WTC11 (cell line): ENCODE data around the gene MCM7. TPM values are rescaled to one million over a fixed set of nuclear protein-coding genes. Genes with fewer than 3 reads are reported as not detected.

Source experiments
- CBFB ChIP-seq: sonication (generic); formaldehyde crosslinking; IDR thresholded peaks from 2 replicates; pipeline ENCODE4 v1.8.1; 2022; ENCODE audit warnings: mild to moderate bottlenecking, low read depth, missing genetic modification reagents
- GABPB1 ChIP-seq: sonication (generic); formaldehyde crosslinking; IDR thresholded peaks from 2 replicates; pipeline ENCODE4 v1.8.1; 2023; ENCODE audit warnings: mild to moderate bottlenecking, missing genetic modification reagents
- MYBL2 ChIP-seq: sonication (generic); formaldehyde crosslinking; IDR thresholded peaks from 2 replicates; pipeline ENCODE4 v1.8.1; 2023; ENCODE audit warnings: mild to moderate bottlenecking, moderate library complexity, missing genetic modification reagents
- NFATC4 ChIP-seq: fragments of 250-450 bp; sonication (Bioruptor Pico); IDR thresholded peaks from 2 replicates; pipeline ENCODE4 v1.9.0; 2021; ENCODE audit warnings: mild to moderate bottlenecking
- NFE2L1 ChIP-seq: sonication (generic); formaldehyde crosslinking; IDR thresholded peaks from 2 replicates; pipeline ENCODE4 v1.8.1; 2023; ENCODE audit warnings: missing genetic modification reagents
- SP1 ChIP-seq: sonication (generic); formaldehyde crosslinking; conservative IDR thresholded peaks from 2 replicates; pipeline ENCODE4 v1.8.1; 2022; ENCODE audit warnings: missing genetic modification reagents
- ZNF219 ChIP-seq: sonication (generic); formaldehyde crosslinking; IDR thresholded peaks from 2 replicates; pipeline ENCODE4 v1.8.0; 2023; ENCODE audit warnings: missing genetic modification reagents, mild to moderate bottlenecking, borderline replicate concordance
- ZNF317 ChIP-seq: sonication (generic); formaldehyde crosslinking; IDR thresholded peaks from 2 replicates; pipeline ENCODE4 v1.8.1; 2023; ENCODE audit warnings: low read depth, mild to moderate bottlenecking, moderate library complexity, missing genetic modification reagents, borderline replicate concordance
- total RNA-seq: library from RNA; stranded (reverse); gene quantifications from 3 replicates; pipeline ENCODE4 v1.2.3, GENCODE V29; 2021
- TF ChIP-seq, protein P1 (sequence below): sonication (generic); formaldehyde crosslinking; IDR thresholded peaks from 2 replicates; pipeline ENCODE4 v1.8.0; 2022; ENCODE audit warnings: mild to moderate bottlenecking, missing genetic modification reagents
- TF ChIP-seq, protein P2 (sequence below): sonication (generic); formaldehyde crosslinking; IDR thresholded peaks from 2 replicates; pipeline ENCODE4 v1.8.1; 2023; ENCODE audit warnings: mild to moderate bottlenecking, missing genetic modification reagents
- TF ChIP-seq, protein P3 (sequence below): fragments of 250-450 bp; sonication (Bioruptor Pico); IDR thresholded peaks from 2 replicates; pipeline ENCODE4 v1.9.0; 2021; ENCODE audit warnings: mild to moderate bottlenecking, borderline replicate concordance
- TF ChIP-seq, protein P4 (sequence below): sonication (generic); formaldehyde crosslinking; IDR thresholded peaks from 2 replicates; pipeline ENCODE4 v1.8.1; 2022; ENCODE audit warnings: low read depth, mild to moderate bottlenecking, moderate library complexity, missing genetic modification reagents, borderline replicate concordance
- TF ChIP-seq, protein P5 (sequence below): sonication (generic); formaldehyde crosslinking; IDR thresholded peaks from 2 replicates; pipeline ENCODE4 v1.8.0; 2023; ENCODE audit warnings: mild to moderate bottlenecking, missing genetic modification reagents
- TF ChIP-seq, protein P6 (sequence below): fragments of 200-600 bp; IDR thresholded peaks from 2 replicates; pipeline ENCODE4 v1.8.0; 2022; ENCODE audit warnings: antibody characterized with exemption
- TF ChIP-seq, protein P7 (sequence below): sonication (generic); formaldehyde crosslinking; IDR thresholded peaks from 2 replicates; pipeline ENCODE4 v1.8.1; 2023; ENCODE audit warnings: mild to moderate bottlenecking, missing genetic modification reagents, borderline replicate concordance
- TF ChIP-seq, protein P8 (sequence below): sonication (generic); formaldehyde crosslinking; IDR thresholded peaks from 2 replicates; pipeline ENCODE4 v1.8.0; 2022; ENCODE audit warnings: mild to moderate bottlenecking, missing genetic modification reagents

The MCM7 gene
- total RNA-seq, 1 experiment from 2014 or later: 351 TPM

DNA sequence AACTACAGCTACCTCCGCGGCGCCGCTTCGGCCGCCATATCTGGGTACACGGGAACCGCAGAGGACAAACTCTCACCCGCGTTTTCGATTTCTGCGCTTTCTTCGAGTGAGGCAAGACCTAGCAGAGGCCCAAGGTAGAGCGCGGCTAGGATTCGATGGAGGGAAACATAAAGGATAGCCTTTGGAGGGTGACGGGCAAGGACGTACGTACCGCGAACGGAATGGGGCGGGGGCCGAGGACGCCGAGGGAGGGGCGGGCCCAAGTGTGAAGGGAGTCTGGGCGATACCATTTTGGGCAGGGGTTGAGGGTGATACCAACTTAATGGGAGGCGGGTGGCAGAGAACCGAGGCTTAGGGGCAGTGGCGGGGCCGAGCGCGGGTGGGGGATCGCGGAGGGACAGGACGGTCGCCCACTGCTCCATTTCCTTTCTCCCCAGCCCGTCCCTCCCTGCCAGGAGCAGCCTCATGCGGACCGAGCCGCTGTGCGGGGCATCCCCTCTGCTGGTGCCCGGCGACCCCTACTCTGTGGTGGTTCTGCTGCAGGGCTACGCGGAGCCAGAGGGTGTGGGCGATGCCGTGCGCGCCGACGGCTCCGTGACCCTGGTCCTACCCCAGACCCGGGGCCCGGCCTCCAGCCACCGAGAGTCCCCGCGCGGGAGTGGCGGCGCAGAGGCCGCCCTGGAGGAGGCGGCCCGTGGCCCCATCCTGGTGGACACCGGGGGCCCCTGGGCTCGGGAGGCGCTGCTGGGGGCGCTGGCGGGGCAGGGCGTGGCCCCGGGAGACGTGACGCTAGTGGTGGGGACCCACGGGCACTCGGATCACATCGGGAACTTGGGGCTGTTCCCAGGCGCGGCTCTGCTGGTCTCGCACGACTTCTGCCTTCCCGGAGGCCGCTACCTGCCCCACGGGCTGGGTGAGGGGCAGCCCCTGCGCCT is 26.0 kb upstream of the MCM7 start, which contains the start of gene MBLAC1 (continued):
- TF ChIP-seq, protein P1, sequence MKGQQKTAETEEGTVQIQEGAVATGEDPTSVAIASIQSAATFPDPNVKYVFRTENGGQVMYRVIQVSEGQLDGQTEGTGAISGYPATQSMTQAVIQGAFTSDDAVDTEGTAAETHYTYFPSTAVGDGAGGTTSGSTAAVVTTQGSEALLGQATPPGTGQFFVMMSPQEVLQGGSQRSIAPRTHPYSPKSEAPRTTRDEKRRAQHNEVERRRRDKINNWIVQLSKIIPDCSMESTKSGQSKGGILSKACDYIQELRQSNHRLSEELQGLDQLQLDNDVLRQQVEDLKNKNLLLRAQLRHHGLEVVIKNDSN (CRISPR knock-in tag): no peak
- TF ChIP-seq MYBL2 (CRISPR knock-in tag) (no peak), CBFB (no peak), ZNF219 (CRISPR knock-in tag) (no peak), NFATC4 (CRISPR knock-in tag) (no peak), GABPB1 (peak; percentile 30; the same call in 1 of the 2 replicates), NFE2L1 (CRISPR knock-in tag) (peak; percentile 12; the same call in 1 of the 2 replicates), ZNF317 (CRISPR knock-in tag) (no peak), SP1 (peak; percentile 72)
- TF ChIP-seq, protein P2, sequence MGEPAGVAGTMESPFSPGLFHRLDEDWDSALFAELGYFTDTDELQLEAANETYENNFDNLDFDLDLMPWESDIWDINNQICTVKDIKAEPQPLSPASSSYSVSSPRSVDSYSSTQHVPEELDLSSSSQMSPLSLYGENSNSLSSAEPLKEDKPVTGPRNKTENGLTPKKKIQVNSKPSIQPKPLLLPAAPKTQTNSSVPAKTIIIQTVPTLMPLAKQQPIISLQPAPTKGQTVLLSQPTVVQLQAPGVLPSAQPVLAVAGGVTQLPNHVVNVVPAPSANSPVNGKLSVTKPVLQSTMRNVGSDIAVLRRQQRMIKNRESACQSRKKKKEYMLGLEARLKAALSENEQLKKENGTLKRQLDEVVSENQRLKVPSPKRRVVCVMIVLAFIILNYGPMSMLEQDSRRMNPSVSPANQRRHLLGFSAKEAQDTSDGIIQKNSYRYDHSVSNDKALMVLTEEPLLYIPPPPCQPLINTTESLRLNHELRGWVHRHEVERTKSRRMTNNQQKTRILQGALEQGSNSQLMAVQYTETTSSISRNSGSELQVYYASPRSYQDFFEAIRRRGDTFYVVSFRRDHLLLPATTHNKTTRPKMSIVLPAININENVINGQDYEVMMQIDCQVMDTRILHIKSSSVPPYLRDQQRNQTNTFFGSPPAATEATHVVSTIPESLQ (CRISPR knock-in tag): no peak
- TF ChIP-seq, protein P3, sequence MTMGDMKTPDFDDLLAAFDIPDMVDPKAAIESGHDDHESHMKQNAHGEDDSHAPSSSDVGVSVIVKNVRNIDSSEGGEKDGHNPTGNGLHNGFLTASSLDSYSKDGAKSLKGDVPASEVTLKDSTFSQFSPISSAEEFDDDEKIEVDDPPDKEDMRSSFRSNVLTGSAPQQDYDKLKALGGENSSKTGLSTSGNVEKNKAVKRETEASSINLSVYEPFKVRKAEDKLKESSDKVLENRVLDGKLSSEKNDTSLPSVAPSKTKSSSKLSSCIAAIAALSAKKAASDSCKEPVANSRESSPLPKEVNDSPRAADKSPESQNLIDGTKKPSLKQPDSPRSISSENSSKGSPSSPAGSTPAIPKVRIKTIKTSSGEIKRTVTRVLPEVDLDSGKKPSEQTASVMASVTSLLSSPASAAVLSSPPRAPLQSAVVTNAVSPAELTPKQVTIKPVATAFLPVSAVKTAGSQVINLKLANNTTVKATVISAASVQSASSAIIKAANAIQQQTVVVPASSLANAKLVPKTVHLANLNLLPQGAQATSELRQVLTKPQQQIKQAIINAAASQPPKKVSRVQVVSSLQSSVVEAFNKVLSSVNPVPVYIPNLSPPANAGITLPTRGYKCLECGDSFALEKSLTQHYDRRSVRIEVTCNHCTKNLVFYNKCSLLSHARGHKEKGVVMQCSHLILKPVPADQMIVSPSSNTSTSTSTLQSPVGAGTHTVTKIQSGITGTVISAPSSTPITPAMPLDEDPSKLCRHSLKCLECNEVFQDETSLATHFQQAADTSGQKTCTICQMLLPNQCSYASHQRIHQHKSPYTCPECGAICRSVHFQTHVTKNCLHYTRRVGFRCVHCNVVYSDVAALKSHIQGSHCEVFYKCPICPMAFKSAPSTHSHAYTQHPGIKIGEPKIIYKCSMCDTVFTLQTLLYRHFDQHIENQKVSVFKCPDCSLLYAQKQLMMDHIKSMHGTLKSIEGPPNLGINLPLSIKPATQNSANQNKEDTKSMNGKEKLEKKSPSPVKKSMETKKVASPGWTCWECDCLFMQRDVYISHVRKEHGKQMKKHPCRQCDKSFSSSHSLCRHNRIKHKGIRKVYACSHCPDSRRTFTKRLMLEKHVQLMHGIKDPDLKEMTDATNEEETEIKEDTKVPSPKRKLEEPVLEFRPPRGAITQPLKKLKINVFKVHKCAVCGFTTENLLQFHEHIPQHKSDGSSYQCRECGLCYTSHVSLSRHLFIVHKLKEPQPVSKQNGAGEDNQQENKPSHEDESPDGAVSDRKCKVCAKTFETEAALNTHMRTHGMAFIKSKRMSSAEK (CRISPR knock-in tag): no peak
- TF ChIP-seq, protein P4, sequence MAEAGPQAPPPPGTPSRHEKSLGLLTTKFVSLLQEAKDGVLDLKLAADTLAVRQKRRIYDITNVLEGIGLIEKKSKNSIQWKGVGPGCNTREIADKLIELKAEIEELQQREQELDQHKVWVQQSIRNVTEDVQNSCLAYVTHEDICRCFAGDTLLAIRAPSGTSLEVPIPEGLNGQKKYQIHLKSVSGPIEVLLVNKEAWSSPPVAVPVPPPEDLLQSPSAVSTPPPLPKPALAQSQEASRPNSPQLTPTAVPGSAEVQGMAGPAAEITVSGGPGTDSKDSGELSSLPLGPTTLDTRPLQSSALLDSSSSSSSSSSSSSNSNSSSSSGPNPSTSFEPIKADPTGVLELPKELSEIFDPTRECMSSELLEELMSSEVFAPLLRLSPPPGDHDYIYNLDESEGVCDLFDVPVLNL (CRISPR knock-in tag): no peak
- TF ChIP-seq, protein P5, sequence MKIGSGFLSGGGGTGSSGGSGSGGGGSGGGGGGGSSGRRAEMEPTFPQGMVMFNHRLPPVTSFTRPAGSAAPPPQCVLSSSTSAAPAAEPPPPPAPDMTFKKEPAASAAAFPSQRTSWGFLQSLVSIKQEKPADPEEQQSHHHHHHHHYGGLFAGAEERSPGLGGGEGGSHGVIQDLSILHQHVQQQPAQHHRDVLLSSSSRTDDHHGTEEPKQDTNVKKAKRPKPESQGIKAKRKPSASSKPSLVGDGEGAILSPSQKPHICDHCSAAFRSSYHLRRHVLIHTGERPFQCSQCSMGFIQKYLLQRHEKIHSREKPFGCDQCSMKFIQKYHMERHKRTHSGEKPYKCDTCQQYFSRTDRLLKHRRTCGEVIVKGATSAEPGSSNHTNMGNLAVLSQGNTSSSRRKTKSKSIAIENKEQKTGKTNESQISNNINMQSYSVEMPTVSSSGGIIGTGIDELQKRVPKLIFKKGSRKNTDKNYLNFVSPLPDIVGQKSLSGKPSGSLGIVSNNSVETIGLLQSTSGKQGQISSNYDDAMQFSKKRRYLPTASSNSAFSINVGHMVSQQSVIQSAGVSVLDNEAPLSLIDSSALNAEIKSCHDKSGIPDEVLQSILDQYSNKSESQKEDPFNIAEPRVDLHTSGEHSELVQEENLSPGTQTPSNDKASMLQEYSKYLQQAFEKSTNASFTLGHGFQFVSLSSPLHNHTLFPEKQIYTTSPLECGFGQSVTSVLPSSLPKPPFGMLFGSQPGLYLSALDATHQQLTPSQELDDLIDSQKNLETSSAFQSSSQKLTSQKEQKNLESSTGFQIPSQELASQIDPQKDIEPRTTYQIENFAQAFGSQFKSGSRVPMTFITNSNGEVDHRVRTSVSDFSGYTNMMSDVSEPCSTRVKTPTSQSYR (CRISPR knock-in tag): no peak
- TF ChIP-seq, protein P6, sequence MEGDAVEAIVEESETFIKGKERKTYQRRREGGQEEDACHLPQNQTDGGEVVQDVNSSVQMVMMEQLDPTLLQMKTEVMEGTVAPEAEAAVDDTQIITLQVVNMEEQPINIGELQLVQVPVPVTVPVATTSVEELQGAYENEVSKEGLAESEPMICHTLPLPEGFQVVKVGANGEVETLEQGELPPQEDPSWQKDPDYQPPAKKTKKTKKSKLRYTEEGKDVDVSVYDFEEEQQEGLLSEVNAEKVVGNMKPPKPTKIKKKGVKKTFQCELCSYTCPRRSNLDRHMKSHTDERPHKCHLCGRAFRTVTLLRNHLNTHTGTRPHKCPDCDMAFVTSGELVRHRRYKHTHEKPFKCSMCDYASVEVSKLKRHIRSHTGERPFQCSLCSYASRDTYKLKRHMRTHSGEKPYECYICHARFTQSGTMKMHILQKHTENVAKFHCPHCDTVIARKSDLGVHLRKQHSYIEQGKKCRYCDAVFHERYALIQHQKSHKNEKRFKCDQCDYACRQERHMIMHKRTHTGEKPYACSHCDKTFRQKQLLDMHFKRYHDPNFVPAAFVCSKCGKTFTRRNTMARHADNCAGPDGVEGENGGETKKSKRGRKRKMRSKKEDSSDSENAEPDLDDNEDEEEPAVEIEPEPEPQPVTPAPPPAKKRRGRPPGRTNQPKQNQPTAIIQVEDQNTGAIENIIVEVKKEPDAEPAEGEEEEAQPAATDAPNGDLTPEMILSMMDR: no peak
- TF ChIP-seq, protein P7, sequence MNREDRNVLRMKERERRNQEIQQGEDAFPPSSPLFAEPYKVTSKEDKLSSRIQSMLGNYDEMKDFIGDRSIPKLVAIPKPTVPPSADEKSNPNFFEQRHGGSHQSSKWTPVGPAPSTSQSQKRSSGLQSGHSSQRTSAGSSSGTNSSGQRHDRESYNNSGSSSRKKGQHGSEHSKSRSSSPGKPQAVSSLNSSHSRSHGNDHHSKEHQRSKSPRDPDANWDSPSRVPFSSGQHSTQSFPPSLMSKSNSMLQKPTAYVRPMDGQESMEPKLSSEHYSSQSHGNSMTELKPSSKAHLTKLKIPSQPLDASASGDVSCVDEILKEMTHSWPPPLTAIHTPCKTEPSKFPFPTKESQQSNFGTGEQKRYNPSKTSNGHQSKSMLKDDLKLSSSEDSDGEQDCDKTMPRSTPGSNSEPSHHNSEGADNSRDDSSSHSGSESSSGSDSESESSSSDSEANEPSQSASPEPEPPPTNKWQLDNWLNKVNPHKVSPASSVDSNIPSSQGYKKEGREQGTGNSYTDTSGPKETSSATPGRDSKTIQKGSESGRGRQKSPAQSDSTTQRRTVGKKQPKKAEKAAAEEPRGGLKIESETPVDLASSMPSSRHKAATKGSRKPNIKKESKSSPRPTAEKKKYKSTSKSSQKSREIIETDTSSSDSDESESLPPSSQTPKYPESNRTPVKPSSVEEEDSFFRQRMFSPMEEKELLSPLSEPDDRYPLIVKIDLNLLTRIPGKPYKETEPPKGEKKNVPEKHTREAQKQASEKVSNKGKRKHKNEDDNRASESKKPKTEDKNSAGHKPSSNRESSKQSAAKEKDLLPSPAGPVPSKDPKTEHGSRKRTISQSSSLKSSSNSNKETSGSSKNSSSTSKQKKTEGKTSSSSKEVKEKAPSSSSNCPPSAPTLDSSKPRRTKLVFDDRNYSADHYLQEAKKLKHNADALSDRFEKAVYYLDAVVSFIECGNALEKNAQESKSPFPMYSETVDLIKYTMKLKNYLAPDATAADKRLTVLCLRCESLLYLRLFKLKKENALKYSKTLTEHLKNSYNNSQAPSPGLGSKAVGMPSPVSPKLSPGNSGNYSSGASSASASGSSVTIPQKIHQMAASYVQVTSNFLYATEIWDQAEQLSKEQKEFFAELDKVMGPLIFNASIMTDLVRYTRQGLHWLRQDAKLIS: 0 out of 2 replicates have a peak, but pooled peaks have one; percentile 18
- TF ChIP-seq, protein P8, sequence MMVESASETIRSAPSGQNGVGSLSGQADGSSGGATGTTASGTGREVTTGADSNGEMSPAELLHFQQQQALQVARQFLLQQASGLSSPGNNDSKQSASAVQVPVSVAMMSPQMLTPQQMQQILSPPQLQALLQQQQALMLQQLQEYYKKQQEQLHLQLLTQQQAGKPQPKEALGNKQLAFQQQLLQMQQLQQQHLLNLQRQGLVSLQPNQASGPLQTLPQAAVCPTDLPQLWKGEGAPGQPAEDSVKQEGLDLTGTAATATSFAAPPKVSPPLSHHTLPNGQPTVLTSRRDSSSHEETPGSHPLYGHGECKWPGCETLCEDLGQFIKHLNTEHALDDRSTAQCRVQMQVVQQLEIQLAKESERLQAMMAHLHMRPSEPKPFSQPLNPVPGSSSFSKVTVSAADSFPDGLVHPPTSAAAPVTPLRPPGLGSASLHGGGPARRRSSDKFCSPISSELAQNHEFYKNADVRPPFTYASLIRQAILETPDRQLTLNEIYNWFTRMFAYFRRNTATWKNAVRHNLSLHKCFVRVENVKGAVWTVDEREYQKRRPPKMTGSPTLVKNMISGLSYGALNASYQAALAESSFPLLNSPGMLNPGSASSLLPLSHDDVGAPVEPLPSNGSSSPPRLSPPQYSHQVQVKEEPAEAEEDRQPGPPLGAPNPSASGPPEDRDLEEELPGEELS (CRISPR knock-in tag): peak; percentile 28; the same call in 1 of the 2 replicates
